NOMO-1 treated with dmso at 0.1 percent for 144 hours (cell line): Measurements from ENCODE around the gene SGK2.

Source experiments
- DNase-seq: peaks from one replicate; lab custom pipeline; 2025; ENCODE audit not compliant: unreplicated experiment; lab: John Stamatoyannopoulos, UW

The SGK2 gene

GRCh38 chr20:43536041-43536816 is 22.6 kb upstream of the SGK2 start:
- no peak for DNase-seq

GRCh38 chr20:43536817-43537440 is 21.9 kb upstream of the SGK2 start:
- no peak for DNase-seq

- DNase-seq: peak; percentile 53
Measured at GRCh38 chr20:43537921-43538877, 20.6 kb upstream of the SGK2 start.

- no peak for DNase-seq
Measured at GRCh38 chr20:43538878-43539700, 19.7 kb upstream of the SGK2 start.

- DNase-seq: no peak
Measured at GRCh38 chr20:43539975-43540672, 18.7 kb upstream of the SGK2 start.

GRCh38 chr20:43540673-43541060 is 18.2 kb upstream of the SGK2 start:
- DNase-seq: no peak

- no peak for DNase-seq
Measured at GRCh38 chr20:43541214-43541613, 17.6 kb upstream of the SGK2 start.

GRCh38 chr20:43542161-43542560 is 16.7 kb upstream of the SGK2 start:
- no peak for DNase-seq

- no peak for DNase-seq
Measured at GRCh38 chr20:43542674-43543073, 16.2 kb upstream of the SGK2 start.

- DNase-seq: no peak
Measured at GRCh38 chr20:43543138-43543537, 15.7 kb upstream of the SGK2 start.

GRCh38 chr20:43544501-43544900 is 14.3 kb upstream of the SGK2 start:
- no peak for DNase-seq

- DNase-seq: no peak
Measured at GRCh38 chr20:43545837-43546578, 12.8 kb upstream of the SGK2 start.

GRCh38 chr20:43548273-43548880 is 10.4 kb upstream of the SGK2 start:
- DNase-seq: no peak

GRCh38 chr20:43549416-43550065 is 9.3 kb upstream of the SGK2 start:
- DNase-seq: no peak

GRCh38 chr20:43550456-43550855 is 8.4 kb upstream of the SGK2 start:
- DNase-seq: no peak

- DNase-seq: no peak
Measured at GRCh38 chr20:43554369-43554768, 4.5 kb upstream of the SGK2 start.

GRCh38 chr20:43559147-43559987 is 540 bp downstream of the SGK2 start:
- no peak for DNase-seq

GRCh38 chr20:43560974-43561373 is 2.1 kb downstream of the SGK2 start:
- no peak for DNase-seq
